BLaER1 treated with 17β-estradiol and CSF1 and Interleukin-3, amounts not matched to agents 10 nM and 100 nM (cell line): Measurements from ENCODE around the gene PLCB3.
"Not testable (repeated sequence)": the region's sequence is repeated elsewhere in the genome, so short reads cannot be mapped to it uniquely, and the experiment has no call there.

ENCODE experiments used
- H3K27ac ChIP-seq, 11 experiments: shearing (Covaris generic); formaldehyde crosslinking; 2 replicates each; pipeline ENCODE4 v1.8.1; 2022
- H3K27me3 ChIP-seq, 11 experiments: shearing (Covaris generic); formaldehyde crosslinking; 2 replicates each; pipeline ENCODE4 v1.8.1; 2022
- H3K36me3 ChIP-seq, 11 experiments: shearing (Covaris generic); formaldehyde crosslinking; 2 replicates each; pipeline ENCODE4 v1.8.1; 2022
- H3K4me1 ChIP-seq, 10 experiments: shearing (Covaris generic); formaldehyde crosslinking; 2 replicates each; pipeline ENCODE4 v1.8.1; 2022
- H3K4me2 ChIP-seq, 11 experiments: shearing (Covaris generic); formaldehyde crosslinking; 2 replicates each; pipeline ENCODE4 v1.8.1; 2022
- H3K4me3 ChIP-seq, 10 experiments: shearing (Covaris generic); formaldehyde crosslinking; 2 replicates each; pipeline ENCODE4 v1.8.1; 2022
- H3K9ac ChIP-seq, 11 experiments: shearing (Covaris generic); formaldehyde crosslinking; 2 replicates each; pipeline ENCODE4 v1.8.1; 2022
- H3K9me3 ChIP-seq, 11 experiments: shearing (Covaris generic); formaldehyde crosslinking; replicated peaks in 1 of 11; 2 replicates each; pipeline ENCODE4 v1.8.1; 2022
- H4K20me1 ChIP-seq, 11 experiments: shearing (Covaris generic); formaldehyde crosslinking; 2 replicates each; pipeline ENCODE4 v1.8.1; 2022
- Cebpa-rat ChIP-seq, 11 experiments: shearing (Covaris generic); IDR thresholded peaks; 2 replicates each; pipeline ENCODE4 v1.8.1; 2022

PLCB3 gene

GRCh38 chr11:64313491-64314145 lies 62.3 kb downstream of the PLCB3 start:
- Histone ChIP-seq H3K9me3 (no peaks in the 10 kb centered on the region), H3K4me2 (peak overlapping the region in 4 of 11 experiments; percentile 20 to 29 (median 26); a peak in 3 of 22 replicates), H3K27me3 (no peaks in the 10 kb centered on the region), H4K20me1 (peaks cover 15 to 85% (median 60%) of the 10 kb centered on the region in 11 experiments; a peak in 20 of 22 replicates), H3K4me1 (peaks cover 14 to 70% (median 39%) of the 10 kb centered on the region in 10 experiments), H3K36me3 (peaks cover 38 to 78% (median 55%) of the 10 kb centered on the region in 11 experiments), H3K4me3 (no peak overlapping the region), H3K27ac (peak overlapping the region in 6 of 11 experiments; percentile 1 to 38 (median 32); a peak in 6 of 22 replicates), H3K9ac (peak overlapping the region; percentile 2 to 69 (median 40); a peak in 15 of 22 replicates)
- TF ChIP-seq Cebpa-rat (IDR thresholded peaks at IDR 0.05) = no peak

- no peak overlapping the region for H3K4me3 ChIP-seq
- H3K27me3 ChIP-seq = no peaks in the 10 kb centered on the region
- peaks cover 38 to 72% (median 55%) of the 10 kb centered on the region in 11 experiments for H3K36me3 ChIP-seq
- H3K4me1 ChIP-seq = peaks cover 20 to 70% (median 45%) of the 10 kb centered on the region in 10 experiments
- no peaks in the 10 kb centered on the region for H3K9me3 ChIP-seq
- peak overlapping the region in 4 of 11 experiments; percentile 1 to 37 (median 15); a peak in 3 of 22 replicates for H3K27ac ChIP-seq
- no peak for TF ChIP-seq Cebpa-rat (IDR thresholded peaks at IDR 0.05)
- H3K9ac ChIP-seq = peak overlapping the region in 7 of 11 experiments; percentile 2 to 61 (median 31); a peak in 7 of 22 replicates
- peak overlapping the region in 1 of 11 experiments; percentile 16; a peak in 1 of 22 replicates for H3K4me2 ChIP-seq
- peaks cover 15 to 78% (median 60%) of the 10 kb centered on the region in 11 experiments; a peak in 20 of 22 replicates for H4K20me1 ChIP-seq
Observed at GRCh38 chr11:64314146-64314804, 62.9 kb downstream of the PLCB3 start.

GRCh38 chr11:64314805-64315561 lies 63.7 kb downstream of the PLCB3 start:
- Histone ChIP-seq H3K4me2 (peak overlapping the region in 4 of 11 experiments; percentile 93 to 97 (median 97); a peak in 5 of 22 replicates), H3K4me3 (no peak overlapping the region)

GRCh38 chr11:64315667-64316526 lies 64.6 kb downstream of the PLCB3 start:
- Histone ChIP-seq H3K4me3 (peak overlapping the region; percentile 73 to 92 (median 81)), H3K4me2 (peak overlapping the region; percentile 86 to 97 (median 94))

More at GRCh38 chr11:64314805-64315561, 63.7 kb downstream of the PLCB3 start:
- Histone ChIP-seq H4K20me1 (peaks cover 15 to 71% (median 60%) of the 10 kb centered on the region in 11 experiments; a peak in 20 of 22 replicates), H3K9ac (peak overlapping the region in 3 of 11 experiments; percentile 26 to 31 (median 29); a peak in 5 of 22 replicates), H3K9me3 (no peaks in the 10 kb centered on the region), H3K27ac (no peak overlapping the region), H3K27me3 (no peaks in the 10 kb centered on the region), H3K36me3 (peaks cover 34 to 65% (median 54%) of the 10 kb centered on the region in 11 experiments), H3K4me1 (peaks cover 27 to 70% (median 51%) of the 10 kb centered on the region in 10 experiments)
- TF ChIP-seq Cebpa-rat (IDR thresholded peaks at IDR 0.05) = no peak

GRCh38 chr11:64316672-64317324 lies 65.5 kb downstream of the PLCB3 start:
- H3K4me3 ChIP-seq = peak overlapping the region; percentile 73 to 92 (median 81)
- H3K4me2 ChIP-seq = peak overlapping the region; percentile 86 to 97 (median 94)
- H4K20me1 ChIP-seq = peaks cover 8 to 53% (median 44%) of the 10 kb centered on the region in 11 experiments; a peak in 20 of 22 replicates
- H3K27me3 ChIP-seq = no peaks in the 10 kb centered on the region
- no peak for TF ChIP-seq Cebpa-rat (IDR thresholded peaks at IDR 0.05)
- no peaks in the 10 kb centered on the region for H3K9me3 ChIP-seq
- peak overlapping the region; percentile 86 to 94 (median 89) for H3K27ac ChIP-seq
- peaks cover 21 to 66% (median 44%) of the 10 kb centered on the region in 10 experiments for H3K4me1 ChIP-seq
- peaks cover 39 to 62% (median 55%) of the 10 kb centered on the region in 11 experiments for H3K36me3 ChIP-seq
- peak overlapping the region; percentile 81 to 94 (median 85) for H3K9ac ChIP-seq

More at GRCh38 chr11:64315667-64316526, 64.6 kb downstream of the PLCB3 start:
- Histone ChIP-seq H3K27ac (peak overlapping the region in 7 of 11 experiments; percentile 87 to 94 (median 90); a peak in 7 of 22 replicates), H3K4me1 (peaks cover 25 to 68% (median 49%) of the 10 kb centered on the region in 10 experiments), H3K9ac (peak overlapping the region; percentile 81 to 94 (median 85); a peak in 21 of 22 replicates), H4K20me1 (peaks cover 12 to 62% (median 52%) of the 10 kb centered on the region in 11 experiments; a peak in 20 of 22 replicates), H3K36me3 (peaks cover 40 to 61% (median 52%) of the 10 kb centered on the region in 11 experiments)
- H3K9me3 ChIP-seq, H3K27me3 ChIP-seq: not testable (repeated sequence)

- Histone ChIP-seq H3K4me2 (peak within 1 kb of the TSS; percentile 86 to 97 (median 94)), H3K4me3 (peak within 1 kb of the TSS; percentile 73 to 92 (median 81)), H4K20me1 (peaks cover 8 to 47% (median 40%) of the 10 kb centered on the region in 11 experiments; a peak in 20 of 22 replicates), H3K27ac (peak within 1 kb of the TSS; percentile 86 to 94 (median 89)), H3K9ac (peak within 1 kb of the TSS; percentile 81 to 94 (median 85)), H3K4me1 (peaks cover 24 to 66% (median 46%) of the 10 kb centered on the region in 10 experiments), H3K36me3 (peaks cover 38 to 66% (median 53%) of the 10 kb centered on the region in 11 experiments), H3K27me3 (no peaks in the 10 kb centered on the region), H3K9me3 (no peaks in the 10 kb centered on the region)
- TF ChIP-seq Cebpa-rat (IDR thresholded peaks at IDR 0.05) = no peak
Observed at GRCh38 chr11:64317325-64317960, 66.1 kb downstream of the PLCB3 start, which contains the start of gene TRMT112. Gene TRMT112, minus strand, starts transcription at chr11:64317559. Its CDS starts 33 bp downstream, at chr11:64317526.
